Gastrocnemius medialis (tissue), 4 donors: ENCODE results near the gene CACNA2D1. TPM values are rescaled to one million over a fixed set of nuclear protein-coding genes. Genes with fewer than 3 reads are reported as not detected.

Experiments used
- ATAC-seq, 2 donors: fragments of 150-250 bp; one replicate each; pipeline ENCODE4 v1.9.1; 2016
- DNase-seq, 2 donors: peaks; one replicate each; pipeline ENCODE4 v3.0.0-alpha.2; 2019
- H3K27ac ChIP-seq, 4 donors: fragments of 200-600 bp; sonication (generic); 1 replicate in 1 of 4; 2 replicates in 3 of 4; pipeline ENCODE4 v1.5.1; 2016 to 2018; ENCODE audit warnings: mild to moderate bottlenecking in 2 of 4, moderate library complexity in 1 of 4
- H3K27me3 ChIP-seq, 3 donors: fragments of 200-600 bp; sonication (generic) in 2 of 3; 1 replicate in 1 of 3; 2 replicates in 2 of 3; pipeline versions ENCODE4 v1.5.1 to v1.6.0; 2016 to 2019; ENCODE audit warnings: mild to moderate bottlenecking in 1 of 3, moderate library complexity in 1 of 3
- H3K36me3 ChIP-seq, 2 donors: fragments of 200-600 bp; sonication (generic) in 1 of 2; one replicate each; pipeline ENCODE4 v1.5.1; 2017 to 2018
- H3K4me1 ChIP-seq, 2 donors: fragments of 200-600 bp; sonication (generic) in 1 of 2; one replicate each; pipeline ENCODE4 v1.5.1; 2016 to 2017; ENCODE audit warnings: mild to moderate bottlenecking in 2 of 2
- H3K4me3 ChIP-seq, 4 donors: fragments of 200-600 bp; sonication (generic) in 3 of 4; 1 replicate in 1 of 4; 2 replicates in 3 of 4; pipeline ENCODE4 v1.5.1; 2016 to 2019; ENCODE audit warnings: mild to moderate bottlenecking in 2 of 4
- H3K9me3 ChIP-seq, 3 donors: fragments of 200-600 bp; sonication (generic) in 2 of 3; 1 replicate in 1 of 3; 2 replicates in 2 of 3; pipeline ENCODE4 v1.5.1; 2016 to 2019
- CTCF ChIP-seq, 5 experiments: fragments of 450-650 bp in 3 of 5; fragments of 200-600 bp in 2 of 5; sonication (generic) in 2 of 5; IDR thresholded peaks in 4 of 5; conservative IDR thresholded peaks in 1 of 5; 1 replicate in 4 of 5; 2 replicates in 1 of 5; pipeline ENCODE4 v1.5.1; 2016 to 2019; ENCODE audit warnings: antibody characterized with exemption in 5 of 5, mild to moderate bottlenecking in 3 of 5, moderate library complexity in 3 of 5
- POLR2A ChIP-seq, 2 donors: fragments of 450-650 bp; IDR thresholded peaks; one replicate each; pipeline ENCODE4 v1.6.1; 2017; ENCODE audit warnings: antibody characterized with exemption in 2 of 2, mild to moderate bottlenecking in 2 of 2, moderate library complexity in 2 of 2
- in situ Hi-C, 4 donors: fragments of 200-750 bp; cut with MboI; loops; one replicate each; pipeline versions ENCODE4 v1.15.0 to v1.8.0; 2017; ENCODE audit warnings: low sequenced_read_pairs in 4 of 4
- intact Hi-C: fragments of 100-400 bp; cut with DNase I; formaldehyde crosslinking; loops from one replicate; pipeline ENCODE4 v1.15.1; 2023; ENCODE audit warnings: low total_unique reads
- total RNA-seq, 4 donors: library from RNA; depleted of rRNA; stranded (reverse); fragments of >200 nt; gene quantifications; one replicate each; pipeline versions ENCODE4 v1.1.0 to v1.2.3, GENCODE V29; 2016

CACNA2D1 gene
- total RNA-seq, 4 donors from 2014 or later, result 83.9 to 157 (median 120) TPM

GRCh38 chr7:82247814-82248433 lies 195.7 kb downstream of the CACNA2D1 start:
- no peaks in the 10 kb centered on the region for H3K27me3 ChIP-seq
- no peak for TF ChIP-seq POLR2A (IDR thresholded peaks at IDR 0.05)
- TF ChIP-seq CTCF (IDR thresholded peaks at IDR 0.05 in 4 of 5, conservative IDR thresholded peaks at IDR 0.05 in 1 of 5), result peak in 4 of 5 experiments; percentile 14 to 51 (median 29)
- DNase-seq, result no peak
- intact Hi-C loops (no loop called here), in situ Hi-C loops (loop anchor here in 2 of 4 donors (25.0 kb wide), 2 partner anchors 189 to 214 kb away; partner anchors contain the start of gene CACNA2D1 (in 1 of the 2))
- ATAC-seq, result peak in 1 of 2 donors; percentile 51
- H3K4me1 ChIP-seq, result peaks cover 5 to 18% of the 10 kb centered on the region in 2 donors
- no peak overlapping the region for H3K4me3 ChIP-seq
- H3K36me3 ChIP-seq, result no peaks in the 10 kb centered on the region
- H3K9me3 ChIP-seq, result no peaks in the 10 kb centered on the region
- H3K27ac ChIP-seq, result peak overlapping the region in 1 of 4 donors; percentile 39

GRCh38 chr7:82244947-82245517 lies 198.5 kb downstream of the CACNA2D1 start:
- H3K27ac ChIP-seq, result no peak overlapping the region
- DNase-seq (no peak), ATAC-seq (no peak)
- no peaks in the 10 kb centered on the region for H3K27me3 ChIP-seq
- H3K9me3 ChIP-seq, result no peaks in the 10 kb centered on the region
- peaks cover 0 to 5% of the 10 kb centered on the region in 2 donors for H3K4me1 ChIP-seq
- in situ Hi-C loops (loop anchor here in 2 of 4 donors (25.0 kb wide), 2 partner anchors 192 to 217 kb away; partner anchors contain the start of gene CACNA2D1 (in 1 of the 2)), intact Hi-C loops (no loop called here)
- H3K4me3 ChIP-seq, result no peak overlapping the region
- TF ChIP-seq POLR2A (IDR thresholded peaks at IDR 0.05) (no peak), CTCF (IDR thresholded peaks at IDR 0.05 in 4 of 5, conservative IDR thresholded peaks at IDR 0.05 in 1 of 5) (no peak)
- H3K36me3 ChIP-seq, result no peaks in the 10 kb centered on the region

DNA sequence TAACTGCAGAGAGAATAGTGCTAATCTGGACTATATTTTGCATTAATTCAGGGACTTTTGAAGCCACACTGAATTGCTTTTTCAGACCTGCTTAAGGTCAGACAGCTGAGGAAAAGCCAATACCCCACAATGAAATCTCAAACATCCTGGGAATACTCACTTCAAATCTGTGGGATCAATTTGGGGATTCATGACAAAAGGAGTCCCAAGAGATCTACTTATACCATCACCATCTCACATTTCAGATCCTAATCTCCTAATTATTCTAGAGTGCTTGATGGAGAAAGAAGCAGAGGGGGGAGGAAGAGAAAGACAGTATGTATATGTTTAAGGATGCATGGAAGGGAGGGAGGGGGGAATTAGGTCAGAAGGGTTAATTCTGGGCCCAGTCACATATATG lies 202.2 kb downstream of the CACNA2D1 start:
- Histone ChIP-seq H3K27ac (peak overlapping the region in 1 of 4 donors; percentile 5), H3K36me3 (no peaks in the 10 kb centered on the region), H3K9me3 (no peaks in the 10 kb centered on the region), H3K4me3 (no peak overlapping the region), H3K27me3 (no peaks in the 10 kb centered on the region), H3K4me1 (peaks cover under 1 to 10% of the 10 kb centered on the region in 2 donors)
- in situ Hi-C loops (loop anchor here in 2 of 4 donors (25.0 kb wide), 2 partner anchors 196 to 221 kb away; partner anchors contain the start of gene CACNA2D1 (in 1 of the 2)), intact Hi-C loops (no loop called here)
- TF ChIP-seq POLR2A (IDR thresholded peaks at IDR 0.05) (no peak), CTCF (IDR thresholded peaks at IDR 0.05 in 4 of 5, conservative IDR thresholded peaks at IDR 0.05 in 1 of 5) (no peak)
- DNase-seq, result no peak
- no peak for ATAC-seq

- H3K4me3 ChIP-seq, result no peak overlapping the region
- TF ChIP-seq CTCF (IDR thresholded peaks at IDR 0.05 in 4 of 5, conservative IDR thresholded peaks at IDR 0.05 in 1 of 5) (no peak), POLR2A (IDR thresholded peaks at IDR 0.05) (no peak)
- ATAC-seq, result peak; percentile 37 to 57
- no peaks in the 10 kb centered on the region for H3K27me3 ChIP-seq
- H3K4me1 ChIP-seq, result peaks cover 37 to 44% of the 10 kb centered on the region in 2 donors
- peak overlapping the region; percentile 53 to 64 (median 59) for H3K27ac ChIP-seq
- H3K9me3 ChIP-seq, result no peaks in the 10 kb centered on the region
- no peak for DNase-seq
- H3K36me3 ChIP-seq, result no peaks in the 10 kb centered on the region
- in situ Hi-C loops, result loop anchor here (5.0 to 25.0 kb wide), 6 partner anchors 188 to 342 kb away; partner anchors contain the start of gene CACNA2D1 (in 1 of the 4)
- intact Hi-C loops, result loop anchor here (5.0 to 10.0 kb wide), 2 partner anchors 82 to 191 kb away; no protein-coding TSS in a partner anchor
Observed at GRCh38 chr7:82235713-82236112, 207.9 kb downstream of the CACNA2D1 start.
